Neural cell (in vitro differentiated cells): ENCODE data around the gene PLA2G5.

Source experiments
- EP300 ChIP-seq: fragments of 450-650 bp; conservative IDR thresholded peaks from 2 replicates; pipeline ENCODE4 v1.6.1; 2014; ENCODE audit warnings: antibody characterized with exemption, mild to moderate bottlenecking, moderate library complexity; ENCODE audit not compliant: poor library complexity, severe bottlenecking
- POLR2AphosphoS5 ChIP-seq: IDR thresholded peaks from 2 replicates; pipeline ENCODE4 v1.6.1; 2012
- TF ChIP-seq, protein P1 (sequence below): fragments of 450-650 bp; IDR thresholded peaks from 2 replicates; pipeline ENCODE4 v1.5.1; 2014; ENCODE audit warnings: antibody characterized with exemption, mild to moderate bottlenecking, moderate library complexity; ENCODE audit not compliant: poor library complexity, severe bottlenecking

DNA sequence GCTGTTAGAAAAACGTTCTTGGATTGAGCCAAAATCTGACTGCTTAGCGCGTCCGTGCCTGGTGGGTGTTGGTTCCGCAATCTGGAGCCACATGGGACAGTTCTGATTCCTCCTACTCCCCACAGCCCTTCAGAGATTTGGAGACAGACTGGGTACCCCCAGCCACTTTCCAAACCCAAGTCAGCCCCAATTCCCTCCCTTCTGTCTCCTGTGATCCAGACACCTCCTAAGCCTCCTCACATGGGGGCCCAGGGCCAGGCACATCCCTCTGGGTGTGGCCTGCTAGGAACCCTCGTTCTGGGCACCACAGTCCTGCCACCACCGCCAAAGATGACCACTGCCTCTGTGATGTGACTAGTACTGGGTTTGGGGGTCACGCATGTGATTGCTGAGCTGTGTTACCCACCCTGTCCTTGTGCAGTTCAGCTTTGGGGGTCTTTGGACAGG lies 4.8 kb downstream of the PLA2G5 start:
- no peak for TF ChIP-seq POLR2AphosphoS5
- TF ChIP-seq, protein P1, sequence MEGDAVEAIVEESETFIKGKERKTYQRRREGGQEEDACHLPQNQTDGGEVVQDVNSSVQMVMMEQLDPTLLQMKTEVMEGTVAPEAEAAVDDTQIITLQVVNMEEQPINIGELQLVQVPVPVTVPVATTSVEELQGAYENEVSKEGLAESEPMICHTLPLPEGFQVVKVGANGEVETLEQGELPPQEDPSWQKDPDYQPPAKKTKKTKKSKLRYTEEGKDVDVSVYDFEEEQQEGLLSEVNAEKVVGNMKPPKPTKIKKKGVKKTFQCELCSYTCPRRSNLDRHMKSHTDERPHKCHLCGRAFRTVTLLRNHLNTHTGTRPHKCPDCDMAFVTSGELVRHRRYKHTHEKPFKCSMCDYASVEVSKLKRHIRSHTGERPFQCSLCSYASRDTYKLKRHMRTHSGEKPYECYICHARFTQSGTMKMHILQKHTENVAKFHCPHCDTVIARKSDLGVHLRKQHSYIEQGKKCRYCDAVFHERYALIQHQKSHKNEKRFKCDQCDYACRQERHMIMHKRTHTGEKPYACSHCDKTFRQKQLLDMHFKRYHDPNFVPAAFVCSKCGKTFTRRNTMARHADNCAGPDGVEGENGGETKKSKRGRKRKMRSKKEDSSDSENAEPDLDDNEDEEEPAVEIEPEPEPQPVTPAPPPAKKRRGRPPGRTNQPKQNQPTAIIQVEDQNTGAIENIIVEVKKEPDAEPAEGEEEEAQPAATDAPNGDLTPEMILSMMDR = no peak
- no peak for TF ChIP-seq EP300
